OCI-M1 (cell line): Measurements from ENCODE around the gene TGFBR2.

Experiments
- DNase-seq: peaks from one replicate; lab custom pipeline; 2025; lab: John Stamatoyannopoulos, UW

TGFBR2 gene

GRCh38 chr3:30719536-30719935 is 113.1 kb downstream of the TGFBR2 start:
- DNase-seq = no peak

DNA sequence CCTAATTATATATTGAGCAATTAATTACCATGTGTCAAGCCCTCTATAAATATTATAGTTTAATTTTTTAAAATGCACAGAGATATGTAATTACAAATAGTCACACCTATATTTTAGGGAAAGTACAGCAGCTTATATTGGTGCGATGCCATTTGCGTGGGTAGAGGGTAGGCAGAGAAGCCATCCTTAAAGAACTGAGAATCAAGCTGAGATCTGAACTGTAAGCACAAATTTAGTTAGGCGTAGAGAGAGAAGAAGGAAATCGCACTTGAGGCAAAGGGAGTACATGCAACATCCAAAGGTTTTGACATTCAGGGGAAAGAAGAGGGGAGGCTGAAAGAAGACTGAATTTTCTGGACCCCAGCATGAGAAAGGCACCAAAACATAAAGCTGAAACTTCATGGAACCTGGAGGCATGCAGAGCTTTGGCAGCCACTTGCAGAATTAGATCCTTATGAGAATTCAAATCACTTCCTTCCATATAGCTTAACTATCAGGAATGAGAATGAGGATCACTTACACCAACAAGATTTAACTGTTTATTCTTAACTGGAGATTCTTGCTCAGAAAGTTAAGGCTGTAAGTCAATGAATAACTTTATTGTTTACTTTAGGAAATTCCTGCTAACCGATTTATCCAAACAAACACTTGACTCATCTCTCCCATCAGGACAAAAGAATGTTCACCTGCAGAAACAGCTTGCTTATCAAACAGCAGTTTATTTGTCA is 114.3 kb downstream of the TGFBR2 start:
- no peak for DNase-seq

- no peak for DNase-seq
Observed at GRCh38 chr3:30721314-30721634, 114.9 kb downstream of the TGFBR2 start.

GRCh38 chr3:30723211-30723610 is 116.8 kb downstream of the TGFBR2 start:
- DNase-seq = no peak

DNA sequence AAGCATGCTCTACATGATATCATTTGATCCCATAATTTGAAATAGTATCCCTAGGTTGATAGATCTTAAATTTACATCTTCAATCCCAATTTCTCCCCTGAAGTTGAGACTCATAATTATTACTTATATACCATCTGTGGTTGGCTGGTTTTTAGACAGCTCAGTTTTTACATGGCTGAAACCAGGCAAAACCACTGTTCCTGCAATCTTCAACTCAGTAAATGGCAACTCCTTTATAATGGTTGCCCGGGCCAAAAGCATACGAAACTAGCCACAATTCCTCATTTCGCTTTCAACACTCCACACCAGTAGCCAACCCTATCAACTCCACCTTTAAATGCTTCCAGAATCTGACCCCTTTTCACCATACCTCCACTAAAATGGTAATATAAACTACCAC is 118.5 kb downstream of the TGFBR2 start:
- no peak for DNase-seq

- DNase-seq = no peak
Observed at GRCh38 chr3:30728143-30728542, 121.7 kb downstream of the TGFBR2 start.

- no peak for DNase-seq
Observed at GRCh38 chr3:30729512-30729911, 123.1 kb downstream of the TGFBR2 start.

GRCh38 chr3:30729936-30730335 is 123.5 kb downstream of the TGFBR2 start:
- DNase-seq = no peak

DNA sequence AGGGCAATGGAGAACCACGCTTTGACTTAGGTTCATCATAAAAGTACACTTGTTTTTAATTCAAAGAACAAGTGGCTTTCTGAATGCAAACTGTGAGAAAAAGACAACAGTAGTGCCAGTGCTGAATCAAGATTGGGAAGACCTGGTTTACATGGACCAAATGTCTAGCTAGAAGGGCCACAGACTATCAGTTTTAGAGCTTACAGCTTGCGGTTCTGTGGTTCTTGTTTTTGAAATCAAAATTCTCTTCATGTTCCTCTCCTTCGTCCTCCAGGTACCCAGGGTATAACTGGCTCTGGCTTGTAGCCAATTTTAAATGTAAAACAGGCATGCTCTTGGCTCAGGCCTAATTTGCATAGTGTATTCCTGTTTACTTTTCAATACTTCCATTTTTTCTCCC is 124.6 kb downstream of the TGFBR2 start:
- peak; percentile 25 for DNase-seq

GRCh38 chr3:30733209-30733608 is 126.8 kb downstream of the TGFBR2 start:
- no peak for DNase-seq

DNA sequence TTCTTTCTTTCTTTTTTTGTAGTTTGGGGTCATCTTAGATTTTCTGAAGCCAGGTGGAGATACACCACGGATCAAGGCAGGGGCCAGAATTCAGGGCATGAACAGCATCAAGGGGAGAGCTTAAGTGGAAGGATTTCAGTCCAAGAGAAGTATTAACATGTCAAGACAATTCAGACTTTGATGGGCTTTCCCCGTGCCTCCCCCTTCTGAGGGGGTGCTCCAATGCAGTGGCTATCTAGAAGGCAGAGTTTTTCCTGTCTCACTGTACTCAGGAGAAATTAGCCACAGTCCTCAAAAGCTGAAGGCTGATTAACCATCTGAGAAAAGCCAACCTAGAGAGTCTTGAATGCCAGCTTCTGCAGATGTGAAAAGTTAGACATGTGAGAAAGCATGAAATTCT is 127.3 kb downstream of the TGFBR2 start:
- DNase-seq = peak; percentile 41

- no peak for DNase-seq
Observed at GRCh38 chr3:30737743-30738499, 131.5 kb downstream of the TGFBR2 start.

DNA sequence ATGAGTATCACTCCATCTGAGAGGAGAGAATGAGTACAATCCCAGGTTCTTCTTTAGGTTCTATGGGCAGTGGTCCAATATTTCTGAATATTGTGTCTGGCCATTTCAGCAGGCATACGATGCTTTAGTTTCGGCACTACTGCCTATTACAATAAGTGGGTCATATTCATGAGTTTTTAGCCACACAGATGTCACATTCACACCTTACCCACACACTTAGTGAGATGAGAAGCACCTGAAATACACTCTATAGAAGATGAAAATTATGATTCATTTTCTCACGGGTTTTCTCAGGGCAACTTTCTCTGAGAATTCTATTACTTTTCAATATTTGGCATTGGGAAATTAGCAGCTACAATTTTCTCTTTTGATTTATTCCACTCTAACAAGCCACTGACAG is 132.2 kb downstream of the TGFBR2 start:
- DNase-seq = no peak

GRCh38 chr3:30741889-30742288 is 135.5 kb downstream of the TGFBR2 start:
- no peak for DNase-seq

- peak; percentile 26 for DNase-seq
Observed at GRCh38 chr3:30742796-30743619, 136.6 kb downstream of the TGFBR2 start.
